Kidney (tissue), 14 donors: Measurements from ENCODE around the gene ID3. TPM values are rescaled to one million over a fixed set of nuclear protein-coding genes. Genes with fewer than 3 reads are reported as not detected.

Experiments
- DNase-seq, 5 donors: peaks; one replicate each; pipeline ENCODE4 v3.0.0-alpha.2; 2013 to 2020
- FAIRE-seq: peaks from 2 replicates; lab custom pipeline; 2012; peaks lifted over from hg19 to GRCh38; lab: Jason Lieb, UNC
- H3K27ac ChIP-seq, 2 donors: one replicate each; pipeline ENCODE4 v1.7.0; 2013; ENCODE audit warnings: low read depth in 2 of 2, low read length in 2 of 2, inconsistent platforms in 1 of 2
- H3K27me3 ChIP-seq: one replicate; pipeline ENCODE4 v1.7.1; 2013; ENCODE audit warnings: low read length, inconsistent platforms; ENCODE audit not compliant: control insufficient read depth, insufficient read depth
- H3K36me3 ChIP-seq, 3 donors: one replicate each; pipeline versions ENCODE4 v1.7.0 to v1.7.1; 2013; ENCODE audit warnings: low read length in 3 of 3, control low read depth in 1 of 3, inconsistent platforms in 1 of 3; ENCODE audit not compliant: insufficient read depth in 3 of 3, control insufficient read depth in 2 of 3
- H3K4me1 ChIP-seq, 3 donors: one replicate each; pipeline versions ENCODE4 v1.7.0 to v1.7.1; 2013; ENCODE audit warnings: low read length in 3 of 3, inconsistent platforms in 1 of 3, low read depth in 1 of 3; ENCODE audit not compliant: control insufficient read depth in 2 of 3, insufficient read depth in 2 of 3
- H3K4me3 ChIP-seq, 3 donors: one replicate each; pipeline versions ENCODE4 v1.7.0 to v1.8.1; 2013; ENCODE audit warnings: low read length in 3 of 3, control low read depth in 1 of 3, inconsistent platforms in 1 of 3
- H3K9ac ChIP-seq, 3 donors: one replicate each; pipeline versions ENCODE4 v1.7.0 to v1.7.1; 2013; ENCODE audit warnings: low read length in 3 of 3, control low read depth in 1 of 3, inconsistent platforms in 1 of 3
- H3K9me3 ChIP-seq, 3 donors: one replicate each; pipeline versions ENCODE4 v1.7.0 to v1.7.1; 2013; ENCODE audit warnings: low read length in 3 of 3, control low read depth in 1 of 3, inconsistent platforms in 1 of 3; ENCODE audit not compliant: control insufficient read depth in 2 of 3, insufficient read depth in 1 of 3
- intact Hi-C: fragments of 100-400 bp; cut with DNase I; formaldehyde crosslinking; loops from one replicate; pipeline ENCODE4 v1.11.1; 2022
- polyA plus RNA-seq: library from polyadenylated mRNA; stranded (reverse); fragments of 350-450 nt; fragmentation: Illumina TruSeq; extraction: RNeasy Lipid Tissue Mini Kit (QIAGEN cat#74804); gene quantifications from one replicate; pipeline ENCODE4 v1.2.3, GENCODE V29; 2014; ENCODE audit warnings: low read depth, low replicate concordance; ENCODE audit not compliant: insufficient read depth
- total RNA-seq: library from RNA; stranded (reverse); fragmentation: NEBNext Ultra II Directional; extraction: Animal tissue kit (Norgen Biotek cat#: 25700); gene quantifications from one replicate; pipeline ENCODE4 v1.2.1, GENCODE V29; 2021
- TF ChIP-seq, protein P1 (sequence below): IDR thresholded peaks from 3 replicates; pipeline ENCODE4 v1.5.1; 2012; ENCODE audit warnings: mild to moderate bottlenecking, moderate library complexity, borderline replicate concordance; ENCODE audit not compliant: insufficient read depth; ENCODE audit errors: extremely low read depth
- donor health status: control.
- donor health status: control.
- donor health status: control.
- donor health status: control.
- donor health status: control.
- donor health status: DM: yes; HTN: yes; CAD: no.
- donor health status: Normal renal cell carcinoma (clear cell type).

ID3 gene
- total and polyA plus RNA-seq, 2 donors from 2014 or later: 97.8 to 157 TPM

GRCh38 chr1:23553231-23554126 is 5.8 kb downstream of the ID3 start:
- Histone ChIP-seq H3K27me3 (no peaks in the 10 kb centered on the region), H3K27ac (peak overlapping the region; percentile 84 to 87), H3K36me3 (peaks cover 0 to 8% (median 8%) of the 10 kb centered on the region in 3 donors), H3K4me3 (no peak overlapping the region), H3K4me1 (peaks cover 0 to 22% (median 17%) of the 10 kb centered on the region in 3 donors), H3K9me3 (no peaks in the 10 kb centered on the region), H3K9ac (peak overlapping the region in 1 of 3 donors; percentile 71)
- intact Hi-C loops: no loop called here
- FAIRE-seq (no peak), DNase-seq (peak in 3 of 5 donors; percentile 63 to 80 (median 78))
- TF ChIP-seq, protein P1, sequence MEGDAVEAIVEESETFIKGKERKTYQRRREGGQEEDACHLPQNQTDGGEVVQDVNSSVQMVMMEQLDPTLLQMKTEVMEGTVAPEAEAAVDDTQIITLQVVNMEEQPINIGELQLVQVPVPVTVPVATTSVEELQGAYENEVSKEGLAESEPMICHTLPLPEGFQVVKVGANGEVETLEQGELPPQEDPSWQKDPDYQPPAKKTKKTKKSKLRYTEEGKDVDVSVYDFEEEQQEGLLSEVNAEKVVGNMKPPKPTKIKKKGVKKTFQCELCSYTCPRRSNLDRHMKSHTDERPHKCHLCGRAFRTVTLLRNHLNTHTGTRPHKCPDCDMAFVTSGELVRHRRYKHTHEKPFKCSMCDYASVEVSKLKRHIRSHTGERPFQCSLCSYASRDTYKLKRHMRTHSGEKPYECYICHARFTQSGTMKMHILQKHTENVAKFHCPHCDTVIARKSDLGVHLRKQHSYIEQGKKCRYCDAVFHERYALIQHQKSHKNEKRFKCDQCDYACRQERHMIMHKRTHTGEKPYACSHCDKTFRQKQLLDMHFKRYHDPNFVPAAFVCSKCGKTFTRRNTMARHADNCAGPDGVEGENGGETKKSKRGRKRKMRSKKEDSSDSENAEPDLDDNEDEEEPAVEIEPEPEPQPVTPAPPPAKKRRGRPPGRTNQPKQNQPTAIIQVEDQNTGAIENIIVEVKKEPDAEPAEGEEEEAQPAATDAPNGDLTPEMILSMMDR: no peak

GRCh38 chr1:23551849-23552248 is 7.5 kb downstream of the ID3 start:
- TF ChIP-seq, protein P1: no peak
- intact Hi-C loops: no loop called here

GRCh38 chr1:23548704-23549143 is 10.6 kb downstream of the ID3 start:
- no peaks in the 10 kb centered on the region for H3K36me3 ChIP-seq
- peaks cover 0 to 2% (median 0%) of the 10 kb centered on the region in 3 donors for H3K4me1 ChIP-seq
- FAIRE-seq (no peak), DNase-seq (peak; percentile 88 to 93 (median 91))
- no peaks in the 10 kb centered on the region for H3K9me3 ChIP-seq
- H3K4me3 ChIP-seq: no peak overlapping the region
- H3K27me3 ChIP-seq: no peaks in the 10 kb centered on the region
- intact Hi-C loops: no loop called here
- no peak overlapping the region for H3K27ac ChIP-seq
- no peak overlapping the region for H3K9ac ChIP-seq
- TF ChIP-seq, protein P1: no peak

More at GRCh38 chr1:23551849-23552248, 7.5 kb downstream of the ID3 start:
- Histone ChIP-seq H3K4me1 (peaks cover 0 to 21% (median 17%) of the 10 kb centered on the region in 3 donors), H3K9me3 (no peaks in the 10 kb centered on the region), H3K27me3 (no peaks in the 10 kb centered on the region), H3K4me3 (no peak overlapping the region), H3K27ac (no peak overlapping the region), H3K36me3 (peaks cover 0 to 5% (median 0%) of the 10 kb centered on the region in 3 donors), H3K9ac (no peak overlapping the region)
- FAIRE-seq: no peak
- no peak for DNase-seq
